Stimulated activated CD8-positive, alpha-beta memory T cell treated with anti-CD3 and anti-CD28 coated beads, Interleukin-12 subunit alpha, Interleukin-12 subunit beta, amount 100 ng/mL, for 1 hour (primary cell): ENCODE measurements around the gene CARF.
A peak's percentile ranks its signal among the peaks of the same experiment; 100 is the strongest.
"Not testable (repeated sequence)": the region's sequence is repeated elsewhere in the genome, so short reads cannot be mapped to it uniquely, and the experiment has no call there.

Experiments used
- DNase-seq: peaks from one replicate; pipeline ENCODE4 v3.0.0-alpha.2; 2020; ENCODE audit warnings: low read depth

The CARF gene

GRCh38 chr2:202934456-202934855 lies 22.4 kb downstream of the CARF start:
- DNase-seq = no peak

GRCh38 chr2:202938960-202939359 lies 26.9 kb downstream of the CARF start:
- no peak for DNase-seq

GRCh38 chr2:202941771-202942170 lies 29.7 kb downstream of the CARF start:
- DNase-seq = no peak

GRCh38 chr2:202944408-202944807 lies 32.3 kb downstream of the CARF start:
- no peak for DNase-seq

DNA sequence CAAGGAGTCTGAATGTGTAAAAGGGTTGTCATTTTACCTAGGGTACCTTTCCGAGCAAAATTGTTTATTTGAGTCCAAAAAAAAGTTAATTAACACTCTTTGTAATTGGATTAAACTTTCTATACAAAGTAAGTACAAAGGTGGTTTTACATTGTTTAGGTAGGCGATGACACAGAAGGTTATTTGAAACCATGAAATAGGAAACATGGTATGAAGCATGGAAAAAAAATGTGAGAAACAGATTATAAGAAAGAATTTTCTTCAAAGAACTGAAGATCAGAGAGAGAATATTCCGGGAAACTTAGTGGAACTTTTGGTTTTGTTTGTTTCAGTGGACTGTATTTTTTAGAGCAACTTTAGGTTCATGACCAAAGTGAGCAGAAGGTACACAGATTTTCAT lies 32.7 kb downstream of the CARF start:
- no peak for DNase-seq

DNA sequence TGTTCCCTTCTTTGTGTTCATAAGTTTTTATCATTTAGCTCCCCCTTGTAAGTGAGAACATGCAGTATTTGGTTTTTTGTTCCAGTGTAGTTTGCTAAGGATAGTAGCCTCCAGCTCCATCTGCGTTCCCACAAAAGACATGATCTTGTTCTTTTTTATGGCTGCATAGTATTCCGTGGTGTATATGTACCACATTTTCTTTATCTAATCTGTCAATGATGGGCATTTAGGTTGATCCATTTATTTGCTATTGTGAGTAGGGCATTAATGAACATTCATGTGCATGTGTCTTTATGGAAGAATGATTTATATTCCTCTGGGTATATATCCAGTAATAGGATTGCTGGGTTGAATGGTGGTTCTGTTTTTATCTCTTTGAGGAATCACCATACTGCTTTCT lies 33.4 kb downstream of the CARF start:
- DNase-seq = no peak

DNA sequence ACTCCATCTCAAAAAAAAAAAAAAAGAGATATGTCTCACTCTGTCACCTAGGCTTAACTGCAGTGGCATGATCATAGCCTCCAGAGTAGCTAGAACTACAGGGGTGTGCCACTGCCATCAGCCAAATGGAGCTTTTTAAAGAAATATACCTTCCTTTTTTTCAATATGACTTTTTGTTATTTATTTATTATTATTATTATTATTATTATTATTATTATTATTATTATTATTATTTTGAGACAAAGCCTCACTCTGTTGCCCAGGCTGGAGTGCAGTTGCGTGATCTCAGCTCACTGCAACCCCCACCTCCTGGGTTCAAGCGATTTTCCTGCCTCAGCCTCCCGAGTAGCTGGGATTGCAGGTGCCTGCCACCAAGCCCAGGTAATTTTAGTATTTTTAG lies 37.3 kb downstream of the CARF start:
- DNase-seq = not testable (repeated sequence)

DNA sequence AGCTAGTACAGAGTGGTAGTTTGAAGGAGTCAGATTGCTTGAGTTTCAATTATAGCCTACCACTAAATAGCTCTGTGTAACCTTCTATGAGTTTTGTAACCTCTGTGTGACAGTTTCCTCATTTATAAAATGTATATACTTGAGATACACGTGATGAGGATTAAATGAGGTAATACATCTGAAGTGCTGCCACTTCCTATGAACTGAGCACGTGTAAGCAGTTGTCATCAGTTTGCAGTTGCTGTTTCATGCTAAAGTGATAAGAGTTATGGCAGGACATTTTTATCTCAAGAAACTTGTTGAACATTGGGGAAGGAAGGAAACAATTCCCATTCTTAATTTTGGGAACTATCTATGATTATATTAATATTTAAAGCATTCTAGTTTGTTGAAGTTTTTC lies 38.5 kb downstream of the CARF start:
- no peak for DNase-seq

GRCh38 chr2:202960524-202960923 lies 48.4 kb downstream of the CARF start:
- DNase-seq = no peak

- no peak for DNase-seq
Measured at GRCh38 chr2:202963712-202964111, 51.6 kb downstream of the CARF start.

DNA sequence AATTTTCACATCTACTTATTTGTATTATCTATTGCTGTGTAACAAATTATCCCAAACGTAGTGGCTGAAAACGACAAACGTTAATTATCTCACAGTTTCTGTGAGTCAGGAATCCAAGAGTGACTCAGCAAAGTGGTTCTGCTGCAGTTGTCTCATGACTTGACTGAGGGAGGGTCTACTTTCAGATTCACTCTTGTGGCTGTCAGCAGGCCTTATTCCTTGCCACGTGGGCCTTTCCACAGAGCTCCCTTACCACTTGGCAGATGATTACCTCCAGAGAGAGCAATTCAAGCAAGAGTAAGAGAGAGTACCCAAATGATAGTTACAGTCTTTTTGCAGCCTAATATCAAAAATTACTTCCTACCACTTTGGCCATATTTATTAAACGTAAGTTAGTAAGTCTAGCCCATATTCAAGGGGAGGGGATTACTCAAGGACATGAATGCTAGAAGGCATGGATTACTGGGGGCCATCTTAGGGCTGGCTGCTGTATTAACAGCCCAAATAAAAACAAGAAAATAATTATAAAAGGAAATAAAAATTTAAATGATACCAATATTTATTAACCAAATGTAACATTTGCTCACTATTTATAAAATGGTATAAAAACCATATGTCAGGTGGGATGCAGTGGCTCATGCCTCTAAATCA lies 53.9 kb downstream of the CARF start:
- DNase-seq = no peak

- DNase-seq = not testable (repeated sequence)
Measured at GRCh38 chr2:202969404-202969803, 57.3 kb downstream of the CARF start.

DNA sequence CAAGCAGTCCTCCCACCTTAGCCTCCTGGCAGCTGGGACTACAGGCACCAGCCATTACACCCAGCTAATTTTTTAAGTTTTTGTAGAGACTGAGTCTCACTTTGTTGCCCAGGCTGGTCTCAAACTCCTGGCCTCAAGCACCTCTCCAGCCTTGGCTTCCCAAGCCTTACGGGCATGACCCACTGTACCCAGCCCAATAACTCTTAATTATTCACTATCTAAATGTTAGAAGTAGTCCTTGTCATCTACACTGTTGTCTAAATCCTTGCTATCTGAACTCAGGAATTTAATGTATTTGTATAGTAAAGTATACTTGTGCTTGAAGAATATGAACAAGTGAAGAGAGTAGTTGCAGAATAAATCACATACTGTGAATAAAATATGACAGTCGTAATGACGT lies 64.7 kb downstream of the CARF start:
- DNase-seq = no peak

DNA sequence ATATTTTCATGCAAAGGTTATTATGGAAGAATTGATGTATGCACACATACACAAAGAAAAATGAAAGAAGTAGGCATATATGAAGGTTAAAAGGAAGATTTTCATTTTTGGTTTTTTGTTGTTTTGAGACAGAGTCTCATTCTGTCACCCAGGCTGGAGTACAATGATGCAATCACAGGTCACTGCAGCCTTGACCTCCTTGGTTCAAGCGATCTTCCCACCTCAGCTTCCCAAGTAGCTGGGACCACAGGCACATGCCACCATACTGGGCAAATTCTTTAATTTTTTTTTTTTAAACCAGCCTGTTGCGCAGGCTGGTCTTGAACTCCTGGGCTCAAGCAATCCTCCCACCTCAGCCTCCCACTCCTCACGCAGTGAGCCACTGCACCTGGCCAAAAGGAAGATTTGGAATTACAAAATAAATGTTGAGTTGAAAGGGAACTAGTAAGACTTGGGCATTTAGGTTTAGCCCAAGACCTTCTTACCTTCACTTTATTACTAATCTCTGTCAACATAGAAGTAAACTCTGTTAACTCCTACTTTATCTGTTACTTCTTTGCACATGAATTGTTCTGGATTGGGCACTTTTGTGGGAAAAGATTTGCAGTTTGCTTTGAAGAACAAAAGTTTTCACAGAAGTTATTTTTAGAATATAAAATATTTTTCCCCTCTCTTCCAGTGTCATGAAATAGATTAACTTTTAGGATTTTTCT lies 70.9 kb downstream of the CARF start:
- no peak for DNase-seq

DNA sequence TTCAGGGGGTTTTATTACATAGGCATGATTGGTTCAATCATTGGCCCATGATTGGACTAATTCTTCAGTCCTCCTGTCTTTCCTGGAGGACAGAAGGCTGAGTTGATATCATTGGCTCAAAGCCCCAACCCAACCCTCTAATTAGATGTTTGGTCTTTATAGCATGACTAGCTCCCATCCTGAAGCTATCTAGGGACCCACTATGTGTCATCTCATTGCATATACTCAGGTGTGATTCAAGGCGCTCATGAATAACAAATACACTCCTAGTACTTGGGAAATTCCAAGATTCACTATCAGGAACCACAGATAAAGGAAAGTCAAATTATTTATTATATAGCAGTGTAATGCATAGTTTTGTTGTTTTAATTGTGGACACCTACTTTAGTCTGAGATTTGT lies 77.7 kb downstream of the CARF start:
- no peak for DNase-seq

GRCh38 chr2:202990501-202990900 lies 78.4 kb downstream of the CARF start:
- DNase-seq = no peak

DNA sequence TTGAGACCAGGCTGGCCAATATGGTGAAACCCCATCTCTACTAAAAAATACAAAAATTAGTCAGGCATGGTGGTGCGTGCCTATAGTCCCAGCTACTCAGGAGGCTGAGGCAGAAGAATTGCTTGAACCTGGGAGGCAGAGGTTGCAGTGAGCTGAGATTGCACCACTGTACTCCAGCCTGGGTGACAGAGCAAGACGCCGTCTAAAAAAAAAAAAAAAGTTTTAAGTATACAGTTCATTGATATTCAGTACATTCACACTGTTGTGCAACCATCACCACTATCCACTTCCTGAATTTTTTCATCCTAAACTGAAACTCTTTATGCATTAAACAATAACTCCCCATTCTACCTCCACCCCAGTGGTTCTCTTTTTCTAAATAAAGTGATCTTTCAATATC lies 85.0 kb downstream of the CARF start:
- DNase-seq = not testable (repeated sequence)

- no peak for DNase-seq
Measured at GRCh38 chr2:203002054-203002821, 90.2 kb downstream of the CARF start.

GRCh38 chr2:203003716-203004115 lies 91.6 kb downstream of the CARF start:
- no peak for DNase-seq

- DNase-seq = peak; percentile 93
Measured at GRCh38 chr2:203014456-203015199, 102.6 kb downstream of the CARF start, which contains the start of gene NBEAL1. NBEAL1 (plus strand) TSS chr2:203014875; CDS start chr2:203016385, 1,510 bp downstream.

GRCh38 chr2:203016716-203017115 lies 104.6 kb downstream of the CARF start:
- no peak for DNase-seq

- DNase-seq = no peak
Measured at GRCh38 chr2:203018181-203018580, 106.1 kb downstream of the CARF start.
